Measurements from ENCODE around the gene ZNF189.

The ZNF189 gene

GRCh38 chr9:101408374-101409078, 9.9 kb downstream of the ZNF189 start:
- H3K79me2 ChIP-seq (ENCODE audit: insufficient read depth, low read depth): no peaks in the 10 kb centered on the region
- H3K27ac ChIP-seq: no peak overlapping the region
- H3K9ac ChIP-seq: no peak overlapping the region
- peaks cover 19% of the 10 kb centered on the region; the same call in 1 of the 2 replicates for H3K36me3 ChIP-seq (ENCODE audit: insufficient read depth)
- H4K20me1 ChIP-seq (ENCODE audit: insufficient read depth): no peaks in the 10 kb centered on the region
- no peak overlapping the region for H3K4me3 ChIP-seq (IDR thresholded peaks at IDR 0.05; ENCODE audit: insufficient read depth, low read depth, low read length)
- no peak for TF ChIP-seq CTCF (conservative IDR thresholded peaks at IDR 0.05; ENCODE audit: low read depth, low read length)
- no peak overlapping the region for H3K4me2 ChIP-seq
- H3K27me3 ChIP-seq (ENCODE audit: insufficient read depth, low read depth): no peaks in the 10 kb centered on the region
- no peak overlapping the region for H2AFZ ChIP-seq (ENCODE audit: low read depth)
- H3K4me1 ChIP-seq (ENCODE audit: low read depth, poor library complexity, severe bottlenecking): no peaks in the 10 kb centered on the region

- H3K4me3 ChIP-seq (IDR thresholded peaks at IDR 0.05; ENCODE audit: insufficient read depth, low read depth, low read length): no peak overlapping the region
- no peaks in the 10 kb centered on the region for H3K79me2 ChIP-seq (ENCODE audit: insufficient read depth, low read depth)
- no peaks in the 10 kb centered on the region for H3K4me1 ChIP-seq (ENCODE audit: low read depth, poor library complexity, severe bottlenecking)
- H3K4me2 ChIP-seq: no peak overlapping the region
- H3K9ac ChIP-seq: no peak overlapping the region
- H3K27me3 ChIP-seq (ENCODE audit: insufficient read depth, low read depth): no peaks in the 10 kb centered on the region
- H2AFZ ChIP-seq (ENCODE audit: low read depth): no peak overlapping the region
- H4K20me1 ChIP-seq (ENCODE audit: insufficient read depth): no peaks in the 10 kb centered on the region
- H3K36me3 ChIP-seq (ENCODE audit: insufficient read depth): peaks cover 19% of the 10 kb centered on the region; the same call in 1 of the 2 replicates
- no peak overlapping the region for H3K27ac ChIP-seq
- TF ChIP-seq CTCF (conservative IDR thresholded peaks at IDR 0.05; ENCODE audit: low read depth, low read length): no peak
Measured at GRCh38 chr9:101409079-101409477, 10.4 kb downstream of the ZNF189 start.

GRCh38 chr9:101414839-101415238, 16.2 kb downstream of the ZNF189 start:
- no peaks in the 10 kb centered on the region for H3K4me1 ChIP-seq (ENCODE audit: low read depth, poor library complexity, severe bottlenecking)
- no peaks in the 10 kb centered on the region for H3K36me3 ChIP-seq (ENCODE audit: insufficient read depth)
- H3K4me2 ChIP-seq: no peak overlapping the region
- no peak for TF ChIP-seq CTCF (conservative IDR thresholded peaks at IDR 0.05; ENCODE audit: low read depth, low read length)
- H3K27me3 ChIP-seq (ENCODE audit: insufficient read depth, low read depth): no peaks in the 10 kb centered on the region
- H3K4me3 ChIP-seq (IDR thresholded peaks at IDR 0.05; ENCODE audit: insufficient read depth, low read depth, low read length): no peak overlapping the region
- no peak overlapping the region for H2AFZ ChIP-seq (ENCODE audit: low read depth)
- H3K27ac ChIP-seq: no peak overlapping the region
- no peak overlapping the region for H3K9ac ChIP-seq
- H3K79me2 ChIP-seq (ENCODE audit: insufficient read depth, low read depth): no peaks in the 10 kb centered on the region
- no peaks in the 10 kb centered on the region for H4K20me1 ChIP-seq (ENCODE audit: insufficient read depth)

GRCh38 chr9:101415578-101415977, 16.9 kb downstream of the ZNF189 start:
- Histone ChIP-seq H3K79me2 (ENCODE audit: insufficient read depth, low read depth) (no peaks in the 10 kb centered on the region), H3K4me2 (no peak overlapping the region), H3K4me1 (ENCODE audit: low read depth, poor library complexity, severe bottlenecking) (no peaks in the 10 kb centered on the region), H3K36me3 (ENCODE audit: insufficient read depth) (no peaks in the 10 kb centered on the region), H2AFZ (ENCODE audit: low read depth) (no peak overlapping the region), H3K4me3 (IDR thresholded peaks at IDR 0.05; ENCODE audit: insufficient read depth, low read depth, low read length) (no peak overlapping the region), H3K27me3 (ENCODE audit: insufficient read depth, low read depth) (no peaks in the 10 kb centered on the region), H3K27ac (no peak overlapping the region), H3K9ac (no peak overlapping the region), H4K20me1 (ENCODE audit: insufficient read depth) (no peaks in the 10 kb centered on the region)
- no peak for TF ChIP-seq CTCF (conservative IDR thresholded peaks at IDR 0.05; ENCODE audit: low read depth, low read length)
